GM23338 (cell line): ENCODE measurements around the gene ADH1C.

ENCODE experiments used
- CREB1 ChIP-seq: fragments of 250-450 bp; sonication (Bioruptor Pico); IDR thresholded peaks from 2 replicates; pipeline ENCODE4 v1.5.0; 2020; ENCODE audit warnings: low read depth, mild to moderate bottlenecking, moderate library complexity
- CTCF ChIP-seq, 2 experiments: fragments of 200-600 bp in 1 of 2; sonication (generic) in 1 of 2; conservative IDR thresholded peaks; 2 replicates each; pipeline versions ENCODE4 v1.5.1 to v1.6.1; 2016 to 2017; ENCODE audit warnings: antibody characterized with exemption in 2 of 2, low read depth in 2 of 2, mild to moderate bottlenecking in 2 of 2, moderate library complexity in 1 of 2
- EZH2 ChIP-seq: fragments of 200-600 bp; sonication (generic); IDR thresholded peaks from one replicate; pipeline ENCODE4 v1.8.0; 2017; ENCODE audit warnings: antibody characterized with exemption, mild to moderate bottlenecking, low read depth; ENCODE audit not compliant: unreplicated experiment
- EZH2phosphoT487 ChIP-seq: fragments of 200-600 bp; sonication (generic); IDR thresholded peaks from one replicate; pipeline ENCODE4 v1.8.1; 2018; ENCODE audit warnings: antibody characterized with exemption; ENCODE audit not compliant: unreplicated experiment
- JUNB ChIP-seq: IDR thresholded peaks from one replicate; pipeline ENCODE4 v1.6.1; 2016; ENCODE audit warnings: antibody characterized with exemption; ENCODE audit not compliant: unreplicated experiment
- NANOG ChIP-seq: IDR thresholded peaks from 2 replicates; pipeline ENCODE4 v1.6.1; 2016; ENCODE audit warnings: antibody characterized with exemption, borderline replicate concordance
- POLR2AphosphoS5 ChIP-seq: IDR thresholded peaks from 2 replicates; pipeline ENCODE4 v1.6.1; 2016; ENCODE audit warnings: antibody characterized with exemption, low read depth
- REST ChIP-seq: IDR thresholded peaks from one replicate; pipeline ENCODE4 v1.6.1; 2018; ENCODE audit warnings: antibody characterized with exemption; ENCODE audit not compliant: unreplicated experiment
- STAT1 ChIP-seq: IDR thresholded peaks from one replicate; pipeline ENCODE4 v1.6.1; 2016; ENCODE audit warnings: antibody characterized with exemption; ENCODE audit not compliant: unreplicated experiment
- ZNF114 ChIP-seq: fragments of 250-450 bp; sonication (Bioruptor Pico); IDR thresholded peaks from 2 replicates; pipeline ENCODE4 v1.5.0; 2020; ENCODE audit warnings: mild to moderate bottlenecking, moderate library complexity
- ZNF331 ChIP-seq: fragments of 250-450 bp; sonication (Bioruptor Pico); IDR thresholded peaks from 2 replicates; pipeline ENCODE4 v1.5.0; 2020; ENCODE audit warnings: low read depth, mild to moderate bottlenecking, moderate library complexity
- TF ChIP-seq, protein P1 (sequence below): IDR thresholded peaks from 2 replicates; pipeline ENCODE4 v1.6.1; 2016; ENCODE audit warnings: antibody characterized with exemption
- TF ChIP-seq, protein P2 (sequence below): fragments of 250-450 bp; sonication (Bioruptor Pico); IDR thresholded peaks from 2 replicates; pipeline ENCODE4 v1.5.0; 2020; ENCODE audit warnings: mild to moderate bottlenecking, moderate library complexity

DNA sequence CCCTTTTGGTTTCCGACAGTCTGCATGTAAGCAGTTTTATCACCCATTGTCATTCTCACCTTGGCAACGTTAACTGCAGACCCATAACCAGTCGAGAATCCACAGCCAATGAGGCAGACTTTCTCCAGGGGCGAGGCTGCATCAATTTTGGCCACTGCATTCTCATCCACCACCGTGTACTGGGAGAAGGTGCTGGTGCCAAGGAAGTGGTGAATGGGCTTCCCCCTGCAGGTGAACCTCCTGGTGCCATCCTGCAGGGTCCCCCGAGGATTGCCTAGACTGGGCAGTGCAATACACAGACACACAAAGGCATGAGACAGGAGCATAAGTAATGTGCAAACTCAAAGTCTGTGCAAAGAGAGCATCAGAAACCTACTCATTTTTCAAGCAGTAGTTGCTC, 36.7 kb downstream of the ADH1C start:
- TF ChIP-seq EZH2 (no peak), CTCF (conservative IDR thresholded peaks at IDR 0.05; ENCODE audit: low read depth in 2 of 2) (no peak), POLR2AphosphoS5 (no peak), JUNB (no peak), REST (no peak), EZH2phosphoT487 (no peak), NANOG (no peak), STAT1 (no peak), ZNF331 (CRISPR knock-in tag) (no peak), ZNF114 (CRISPR knock-in tag) (no peak), CREB1 (CRISPR knock-in tag) (no peak)
- TF ChIP-seq, protein P1, sequence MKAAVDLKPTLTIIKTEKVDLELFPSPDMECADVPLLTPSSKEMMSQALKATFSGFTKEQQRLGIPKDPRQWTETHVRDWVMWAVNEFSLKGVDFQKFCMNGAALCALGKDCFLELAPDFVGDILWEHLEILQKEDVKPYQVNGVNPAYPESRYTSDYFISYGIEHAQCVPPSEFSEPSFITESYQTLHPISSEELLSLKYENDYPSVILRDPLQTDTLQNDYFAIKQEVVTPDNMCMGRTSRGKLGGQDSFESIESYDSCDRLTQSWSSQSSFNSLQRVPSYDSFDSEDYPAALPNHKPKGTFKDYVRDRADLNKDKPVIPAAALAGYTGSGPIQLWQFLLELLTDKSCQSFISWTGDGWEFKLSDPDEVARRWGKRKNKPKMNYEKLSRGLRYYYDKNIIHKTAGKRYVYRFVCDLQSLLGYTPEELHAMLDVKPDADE = no peak
- TF ChIP-seq, protein P2, sequence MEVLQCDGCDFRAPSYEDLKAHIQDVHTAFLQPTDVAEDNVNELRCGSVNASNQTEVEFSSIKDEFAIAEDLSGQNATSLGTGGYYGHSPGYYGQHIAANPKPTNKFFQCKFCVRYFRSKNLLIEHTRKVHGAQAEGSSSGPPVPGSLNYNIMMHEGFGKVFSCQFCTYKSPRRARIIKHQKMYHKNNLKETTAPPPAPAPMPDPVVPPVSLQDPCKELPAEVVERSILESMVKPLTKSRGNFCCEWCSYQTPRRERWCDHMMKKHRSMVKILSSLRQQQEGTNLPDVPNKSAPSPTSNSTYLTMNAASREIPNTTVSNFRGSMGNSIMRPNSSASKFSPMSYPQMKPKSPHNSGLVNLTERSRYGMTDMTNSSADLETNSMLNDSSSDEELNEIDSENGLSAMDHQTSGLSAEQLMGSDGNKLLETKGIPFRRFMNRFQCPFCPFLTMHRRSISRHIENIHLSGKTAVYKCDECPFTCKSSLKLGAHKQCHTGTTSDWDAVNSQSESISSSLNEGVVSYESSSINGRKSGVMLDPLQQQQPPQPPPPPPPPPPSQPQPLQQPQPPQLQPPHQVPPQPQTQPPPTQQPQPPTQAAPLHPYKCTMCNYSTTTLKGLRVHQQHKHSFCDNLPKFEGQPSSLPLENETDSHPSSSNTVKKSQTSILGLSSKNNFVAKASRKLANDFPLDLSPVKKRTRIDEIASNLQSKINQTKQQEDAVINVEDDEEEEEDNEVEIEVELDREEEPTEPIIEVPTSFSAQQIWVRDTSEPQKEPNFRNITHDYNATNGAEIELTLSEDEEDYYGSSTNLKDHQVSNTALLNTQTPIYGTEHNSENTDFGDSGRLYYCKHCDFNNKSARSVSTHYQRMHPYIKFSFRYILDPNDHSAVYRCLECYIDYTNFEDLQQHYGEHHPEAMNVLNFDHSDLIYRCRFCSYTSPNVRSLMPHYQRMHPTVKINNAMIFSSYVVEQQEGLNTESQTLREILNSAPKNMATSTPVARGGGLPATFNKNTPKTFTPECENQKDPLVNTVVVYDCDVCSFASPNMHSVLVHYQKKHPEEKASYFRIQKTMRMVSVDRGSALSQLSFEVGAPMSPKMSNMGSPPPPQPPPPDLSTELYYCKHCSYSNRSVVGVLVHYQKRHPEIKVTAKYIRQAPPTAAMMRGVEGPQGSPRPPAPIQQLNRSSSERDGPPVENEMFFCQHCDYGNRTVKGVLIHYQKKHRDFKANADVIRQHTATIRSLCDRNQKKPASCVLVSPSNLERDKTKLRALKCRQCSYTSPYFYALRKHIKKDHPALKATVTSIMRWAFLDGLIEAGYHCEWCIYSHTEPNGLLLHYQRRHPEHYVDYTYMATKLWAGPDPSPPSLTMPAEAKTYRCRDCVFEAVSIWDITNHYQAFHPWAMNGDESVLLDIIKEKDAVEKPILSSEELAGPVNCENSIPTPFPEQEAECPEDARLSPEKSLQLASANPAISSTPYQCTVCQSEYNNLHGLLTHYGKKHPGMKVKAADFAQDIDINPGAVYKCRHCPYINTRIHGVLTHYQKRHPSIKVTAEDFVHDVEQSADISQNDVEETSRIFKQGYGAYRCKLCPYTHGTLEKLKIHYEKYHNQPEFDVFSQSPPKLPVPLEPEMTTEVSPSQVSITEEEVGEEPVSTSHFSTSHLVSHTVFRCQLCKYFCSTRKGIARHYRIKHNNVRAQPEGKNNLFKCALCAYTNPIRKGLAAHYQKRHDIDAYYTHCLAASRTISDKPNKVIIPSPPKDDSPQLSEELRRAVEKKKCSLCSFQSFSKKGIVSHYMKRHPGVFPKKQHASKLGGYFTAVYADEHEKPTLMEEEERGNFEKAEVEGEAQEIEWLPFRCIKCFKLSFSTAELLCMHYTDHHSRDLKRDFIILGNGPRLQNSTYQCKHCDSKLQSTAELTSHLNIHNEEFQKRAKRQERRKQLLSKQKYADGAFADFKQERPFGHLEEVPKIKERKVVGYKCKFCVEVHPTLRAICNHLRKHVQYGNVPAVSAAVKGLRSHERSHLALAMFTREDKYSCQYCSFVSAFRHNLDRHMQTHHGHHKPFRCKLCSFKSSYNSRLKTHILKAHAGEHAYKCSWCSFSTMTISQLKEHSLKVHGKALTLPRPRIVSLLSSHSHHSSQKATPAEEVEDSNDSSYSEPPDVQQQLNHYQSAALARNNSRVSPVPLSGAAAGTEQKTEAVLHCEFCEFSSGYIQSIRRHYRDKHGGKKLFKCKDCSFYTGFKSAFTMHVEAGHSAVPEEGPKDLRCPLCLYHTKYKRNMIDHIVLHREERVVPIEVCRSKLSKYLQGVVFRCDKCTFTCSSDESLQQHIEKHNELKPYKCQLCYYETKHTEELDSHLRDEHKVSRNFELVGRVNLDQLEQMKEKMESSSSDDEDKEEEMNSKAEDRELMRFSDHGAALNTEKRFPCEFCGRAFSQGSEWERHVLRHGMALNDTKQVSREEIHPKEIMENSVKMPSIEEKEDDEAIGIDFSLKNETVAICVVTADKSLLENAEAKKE (CRISPR knock-in tag) = no peak
